Transverse colon (tissue), 3 donors: Measurements from ENCODE around the gene CCSER2.

Experiments
- POLR2A ChIP-seq: fragments of 450-650 bp; IDR thresholded peaks from one replicate; pipeline ENCODE4 v1.6.1; 2016; ENCODE audit warnings: antibody characterized with exemption, mild to moderate bottlenecking, moderate library complexity
- POLR2AphosphoS5 ChIP-seq, 3 donors: sonication (generic); formaldehyde crosslinking; IDR thresholded peaks; one replicate each; pipeline ENCODE4 v1.6.1; 2016; ENCODE audit warnings: antibody characterized with exemption in 3 of 3

DNA sequence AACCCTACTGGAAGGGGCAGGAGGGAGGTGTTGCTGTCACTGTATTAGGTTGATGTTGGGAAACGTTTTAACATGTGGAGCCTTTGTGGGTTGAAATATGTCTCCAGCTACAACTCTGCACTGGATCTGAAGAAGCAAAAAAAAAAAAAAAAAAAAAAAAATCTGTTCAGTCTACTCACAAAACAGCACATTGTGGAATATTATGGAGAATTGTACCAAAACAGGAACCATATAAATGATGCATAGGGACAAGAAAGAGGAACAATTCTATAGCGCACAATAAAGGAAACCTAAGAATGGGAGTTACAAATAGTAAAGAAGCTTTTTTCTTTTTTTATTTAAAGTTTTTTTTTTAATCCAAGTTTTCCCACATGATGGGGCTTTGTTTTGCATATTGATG lies 63.8 kb downstream of the CCSER2 start:
- TF ChIP-seq POLR2A (no peak), POLR2AphosphoS5 (IDR thresholded peaks at IDR 0.05) (no peak)
